Measurements from ENCODE around the gene EHMT1. TPM values are rescaled to one million over a fixed set of nuclear protein-coding genes. Genes with fewer than 3 reads are reported as not detected.

Gene EHMT1
- total RNA-seq, 1 experiment from 2014 or later, result 112 TPM

DNA sequence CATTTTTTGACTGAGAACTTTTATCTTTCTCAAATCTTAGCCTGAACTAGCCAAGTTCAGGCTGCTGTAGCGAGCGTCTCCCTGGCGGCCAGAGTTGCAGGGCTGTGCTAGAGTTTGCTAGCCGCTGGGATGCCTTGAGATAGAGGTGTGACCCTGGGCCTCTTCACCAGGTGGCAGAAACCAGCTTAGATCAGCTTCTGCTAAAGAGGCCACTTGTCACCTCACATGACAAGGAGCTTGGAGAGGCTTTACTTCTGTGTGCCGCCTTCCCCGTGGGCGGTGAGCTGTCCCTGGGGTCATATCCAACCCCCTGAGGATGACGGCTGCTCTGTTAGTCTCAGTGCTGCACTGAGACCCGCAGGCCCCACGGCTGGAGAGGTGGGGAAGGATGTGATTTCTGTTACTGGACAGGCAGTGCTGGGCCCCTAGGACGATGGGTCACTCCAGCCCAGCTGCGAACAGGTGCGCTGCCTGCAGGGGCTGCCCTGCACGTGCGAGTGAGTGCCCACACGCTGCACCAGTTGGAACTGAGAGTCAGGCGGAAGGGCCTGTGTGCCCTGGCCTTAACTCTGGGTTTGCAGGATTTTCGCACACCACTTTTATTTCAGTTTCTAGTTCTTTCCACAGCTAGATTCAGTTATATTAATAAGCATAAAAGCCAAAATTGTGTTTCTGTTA, 63.8 kb downstream of the EHMT1 start:
- no peak overlapping the region for H2AFZ ChIP-seq (ENCODE audit: low read length)
- H3K9me3 ChIP-seq (ENCODE audit: control insufficient read depth, low read depth, low read length), result no peaks in the 10 kb centered on the region
- no peak overlapping the region for H4K5ac ChIP-seq (ENCODE audit: insufficient read length, low read depth, low read length)
- H3K14ac ChIP-seq (ENCODE audit: insufficient read depth, low read length), result peak overlapping the region; percentile 11; the same call in 1 of the 2 replicates
- peak overlapping the region; percentile 9; the same call in 1 of the 2 replicates for H2BK15ac ChIP-seq (ENCODE audit: low read depth, low read length)
- no peak for TF ChIP-seq CTCF (conservative IDR thresholded peaks at IDR 0.05)
- DNase-seq, result no peak
- H3T11ph ChIP-seq (ENCODE audit: low read length), result no peak overlapping the region
- H3K27ac Mint-ChIP-seq, result peak overlapping the region in 1 of 3 experiments; percentile 87; a peak in 4 of 7 replicates
- peaks cover 17% of the 10 kb centered on the region; the same call in 1 of the 2 replicates for H3K4me1 ChIP-seq (ENCODE audit: insufficient read depth, low read length)
- peaks cover 3% of the 10 kb centered on the region for H4K20me1 ChIP-seq (ENCODE audit: control insufficient read depth, insufficient read depth, insufficient read length)
- H3K23me2 ChIP-seq (ENCODE audit: insufficient read length, low read depth, low read length, poor library complexity, severe bottlenecking), result peaks cover 3% of the 10 kb centered on the region
- H3K27me3 ChIP-seq (ENCODE audit: insufficient read depth, low read length), result no peaks in the 10 kb centered on the region
- H2AK5ac ChIP-seq (ENCODE audit: insufficient read length, low read length), result no peak overlapping the region
- H2BK5ac ChIP-seq (ENCODE audit: insufficient read length, low read length), result no peak overlapping the region
- H3K4me3 Mint-ChIP-seq, result no peak overlapping the region
- peaks cover 66 to 73% of the 10 kb centered on the region in 2 experiments for H3K4me1 Mint-ChIP-seq
- WGBS (ENCODE audit: extremely low coverage, insufficient read length, low lambda C conversion rate), result no CpG with 5 or more reads among the region's 18 CpGs
- no peak overlapping the region for H3K56ac ChIP-seq (ENCODE audit: insufficient read length, low read depth, low read length)
- H3K9me3 Mint-ChIP-seq, result no peaks in the 10 kb centered on the region
- H3K36me3 Mint-ChIP-seq (ENCODE audit: insufficient read depth in 1 of 3, low read depth in 3 of 3), result peaks cover 3 to 7% (median 6%) of the 10 kb centered on the region in 3 experiments; a peak in 5 of 7 replicates
- H3K27ac ChIP-seq (ENCODE audit: insufficient read length, low read depth, low read length), result no peak overlapping the region
- no peaks in the 10 kb centered on the region for H3K27me3 Mint-ChIP-seq (ENCODE audit: low read depth)
- peaks cover 38% of the 10 kb centered on the region; the same call in 1 of the 2 replicates for H3K79me2 ChIP-seq (ENCODE audit: insufficient read depth, low read length)
- H3K4ac ChIP-seq (ENCODE audit: low read depth, low read length), result no peak overlapping the region
- no peak overlapping the region for H3K23ac ChIP-seq (ENCODE audit: insufficient read length, low read depth, low read length)
- no peak overlapping the region for H2BK12ac ChIP-seq (ENCODE audit: insufficient read length, low read depth, low read length)
- H4K91ac ChIP-seq (ENCODE audit: insufficient read length, low read depth, low read length), result no peak overlapping the region
- no peak overlapping the region for H3K4me2 ChIP-seq (ENCODE audit: insufficient read depth, insufficient read length, low read length)
- no peak overlapping the region for H2BK120ac ChIP-seq (ENCODE audit: low read depth, low read length, poor library complexity, severe bottlenecking)
- H3K79me1 ChIP-seq (ENCODE audit: insufficient read depth, low read depth, low read length, poor library complexity, severe bottlenecking), result peaks cover 3% of the 10 kb centered on the region
- no peak overlapping the region for H3K18ac ChIP-seq (ENCODE audit: insufficient read length, low read depth, low read length)
- no peak overlapping the region for H2BK20ac ChIP-seq (ENCODE audit: low read depth, low read length, poor library complexity, severe bottlenecking)
- no peak overlapping the region for H4K8ac ChIP-seq (replicated peaks; ENCODE audit: insufficient read length, low read depth, low read length)
- H3K9ac ChIP-seq (ENCODE audit: extremely low read depth, insufficient read length, low read length), result no peak overlapping the region

Measured in H9 (cell line).